Airway epithelial cell (primary cell): ENCODE results near the gene TMEM53. TPM values are rescaled to one million over a fixed set of nuclear protein-coding genes. Genes with fewer than 3 reads are reported as not detected.

ENCODE experiments used
- total RNA-seq: library from RNA; depleted of rRNA; stranded (reverse); fragments of >200 nt; gene quantifications from 2 replicates; pipeline ENCODE4 v1.2.3, GENCODE V29; 2015

TMEM53 gene
- 6.1 and 7.1 TPM in 2 replicates for total RNA-seq

GRCh38 chr1:44674113-44675000 is at the start of gene TMEM53, which contains the start of gene ARMH1:
TMEM53 (minus strand) TSS chr1:44674481; CDS start chr1:44674391, 90 bp downstream.
ARMH1 (plus strand) TSS chr1:44674714; CDS start chr1:44689698, 14,984 bp downstream.

Other genes starting within 250 kb of the TMEM53 start
- gene ARMH1, start 233 bp upstream of the TMEM53 start, total RNA-seq = not detected in 2 replicates
- not detected in 2 replicates for gene RNU5D-1, start 56.7 kb upstream of the TMEM53 start, total RNA-seq
- 33.5 and 38.5 TPM in 2 replicates for gene KIF2C, start 65.4 kb upstream of the TMEM53 start, total RNA-seq
- gene RPS8, start 101.1 kb upstream of the TMEM53 start, total RNA-seq = 2,641 and 2,737 TPM in 2 replicates
- gene BEST4, start 113.7 kb upstream of the TMEM53 start, total RNA-seq = 0.05 and 0.07 TPM in 2 replicates
- 35.7 and 40.8 TPM in 2 replicates for gene PLK3, start 125.9 kb upstream of the TMEM53 start, total RNA-seq
- not detected in 2 replicates for gene DYNLT4, start 132.9 kb upstream of the TMEM53 start, total RNA-seq
- gene BTBD19, start 134.0 kb upstream of the TMEM53 start, total RNA-seq = 0.84 and 1.2 TPM in 2 replicates
- gene PTCH2, start 168.8 kb upstream of the TMEM53 start, total RNA-seq = not detected in 2 replicates